PC-3 (cell line): ENCODE data around the gene CCS. TPM values are rescaled to one million over a fixed set of nuclear protein-coding genes. Genes with fewer than 3 reads are reported as not detected.

Experiments used
- ATAC-seq: fragments of 200-7000 bp; cut with Tn5 transposase; 2 replicates; pipeline ENCODE4 v1.9.1; 2020; ENCODE audit warnings: mild to moderate bottlenecking, moderate library complexity
- BruUV-seq: library from RNA; stranded (reverse); fragments of 400-500 nt; replicated peaks from 2 replicates; lab custom pipeline; 2021; lab: Mats Ljungman, UMichigan
- CTCF ChIA-PET: fragments of 300-600 bp; sonication (Branson Sonifier 250); formaldehyde crosslinking; loops from one replicate; lab custom pipeline; 2022; ENCODE audit warnings: antibody characterized with exemption; lab: Charles Lee
- POLR2A ChIA-PET: fragments of 300-600 bp; sonication (Branson Sonifier 250); formaldehyde crosslinking; loops from one replicate; lab custom pipeline; 2022; ENCODE audit warnings: antibody characterized with exemption; ENCODE audit not compliant: unreplicated experiment; lab: Charles Lee
- DNase-seq: peaks from one replicate; pipeline ENCODE4 v3.0.0-alpha.2; 2015
- H2AFZ ChIP-seq: fragments of 300-600 bp; sonication (generic); 2 replicates; pipeline ENCODE4 v1.6.0; 2016; ENCODE audit warnings: antibody characterized with exemption, low read length
- H3F3A ChIP-seq: fragments of 300-600 bp; sonication (generic); one replicate; pipeline ENCODE4 v1.6.0; 2017; ENCODE audit warnings: antibody characterized with exemption, low read length, control low read depth, mild to moderate bottlenecking; ENCODE audit not compliant: unreplicated experiment
- H3K27ac ChIP-seq: fragments of 300-600 bp; sonication (generic); 2 replicates; pipeline ENCODE4 v1.5.1; 2016; ENCODE audit warnings: mild to moderate bottlenecking, low read length
- H3K27me3 ChIP-seq: fragments of 300-600 bp; sonication (generic); 2 replicates; pipeline ENCODE4 v1.6.1; 2016; ENCODE audit warnings: low read length, mixed read lengths
- H3K36me3 ChIP-seq: fragments of 300-600 bp; sonication (generic); 2 replicates; pipeline ENCODE4 v1.6.1; 2016; ENCODE audit warnings: low read depth, mixed run types, low read length, mixed read lengths
- H3K4me1 ChIP-seq: fragments of 300-600 bp; sonication (generic); 2 replicates; pipeline ENCODE4 v1.5.1; 2016; ENCODE audit warnings: low read length; ENCODE audit not compliant: insufficient read depth
- H3K4me2 ChIP-seq: fragments of 300-600 bp; sonication (generic); 2 replicates; pipeline ENCODE4 v1.6.0; 2016; ENCODE audit warnings: low read length
- H3K4me3 ChIP-seq: fragments of 300-600 bp; sonication (generic); 2 replicates; pipeline ENCODE4 v1.5.1; 2016; ENCODE audit warnings: mild to moderate bottlenecking, low read length, mixed read lengths
- H3K79me2 ChIP-seq: fragments of 300-600 bp; sonication (generic); 2 replicates; pipeline ENCODE4 v1.6.1; 2017; ENCODE audit warnings: low read length, mixed read lengths
- H3K9ac ChIP-seq: fragments of 300-600 bp; sonication (generic); 2 replicates; pipeline ENCODE4 v1.6.0; 2016; ENCODE audit warnings: mild to moderate bottlenecking, low read length
- H3K9me2 ChIP-seq: fragments of 300-600 bp; sonication (generic); replicated peaks from 2 replicates; pipeline ENCODE4 v1.6.1; 2016; ENCODE audit warnings: mixed run types, low read length, mixed read lengths
- H3K9me3 ChIP-seq: fragments of 300-600 bp; sonication (generic); 2 replicates; pipeline ENCODE4 v1.6.1; 2016; ENCODE audit warnings: low read length, mixed read lengths
- H4K20me1 ChIP-seq: fragments of 300-600 bp; sonication (generic); 2 replicates; pipeline ENCODE4 v1.6.1; 2016; ENCODE audit warnings: low read length, mixed read lengths
- CTCF ChIP-seq: fragments of 300-600 bp; sonication (generic); conservative IDR thresholded peaks from 2 replicates; pipeline ENCODE4 v1.5.1; 2017; ENCODE audit warnings: antibody characterized with exemption, low read depth, mild to moderate bottlenecking, low read length
- EZH2 ChIP-seq: fragments of 300-600 bp; sonication (generic); IDR thresholded peaks from one replicate; pipeline ENCODE4 v1.6.1; 2017; ENCODE audit warnings: antibody characterized with exemption, mild to moderate bottlenecking, low read length; ENCODE audit not compliant: unreplicated experiment
- EZH2phosphoT487 ChIP-seq: fragments of 300-600 bp; sonication (generic); IDR thresholded peaks from 2 replicates; pipeline ENCODE4 v1.6.1; 2018; ENCODE audit warnings: mild to moderate bottlenecking, antibody characterized with exemption, low read length, borderline replicate concordance
- intact Hi-C: fragments of 100-400 bp; cut with micrococcal nuclease; formaldehyde crosslinking; loops from 2 replicates; pipeline ENCODE4 v1.9.0; 2023
- total RNA-seq: library from RNA; depleted of rRNA; stranded (reverse); fragments of >200 nt; gene quantifications from 2 replicates; pipeline ENCODE4 v1.2.3, GENCODE V29; 2014

Gene CCS
- total RNA-seq, 1 experiment from 2014 or later: 43.8 TPM

- no TSS peak for BruUV-seq
- no peak overlapping the region for H3K4me3 ChIP-seq
- H3K27me3 ChIP-seq: no peaks in the 10 kb centered on the region
- intact Hi-C loops: no loop called here
- no peaks in the 10 kb centered on the region for H3K9me2 ChIP-seq
- no peaks in the 10 kb centered on the region for H3F3A ChIP-seq
- ChIA-PET POLR2A (no interaction called here), CTCF (no interaction called here)
- no peaks in the 10 kb centered on the region for H3K4me1 ChIP-seq
- no peak overlapping the region for H3K4me2 ChIP-seq
- H3K79me2 ChIP-seq: no peaks in the 10 kb centered on the region
- no peaks in the 10 kb centered on the region for H4K20me1 ChIP-seq
- H3K9ac ChIP-seq: no peak overlapping the region
- no peaks in the 10 kb centered on the region for H3K36me3 ChIP-seq
- no peak for DNase-seq
- no peak for ATAC-seq
- no peak overlapping the region for H3K27ac ChIP-seq
- TF ChIP-seq EZH2phosphoT487 (no peak), CTCF (no peak), EZH2 (no peak)
- H3K9me3 ChIP-seq: no peaks in the 10 kb centered on the region
- no peak overlapping the region for H2AFZ ChIP-seq
Observed at GRCh38 chr11:66554602-66555001, 38.4 kb upstream of the CCS start.

GRCh38 chr11:66555416-66555815 lies 37.6 kb upstream of the CCS start:
- DNase-seq (no peak), ATAC-seq (no peak)
- Histone ChIP-seq H2AFZ (no peak overlapping the region), H3K27me3 (no peaks in the 10 kb centered on the region), H3K4me3 (no peak overlapping the region), H3K36me3 (no peaks in the 10 kb centered on the region), H3K9me3 (no peaks in the 10 kb centered on the region), H3K9me2 (no peaks in the 10 kb centered on the region), H3K79me2 (no peaks in the 10 kb centered on the region), H3K9ac (no peak overlapping the region), H3K4me1 (no peaks in the 10 kb centered on the region), H3F3A (no peaks in the 10 kb centered on the region), H3K4me2 (no peak overlapping the region), H3K27ac (no peak overlapping the region), H4K20me1 (no peaks in the 10 kb centered on the region)
- no peak for TF ChIP-seq EZH2phosphoT487
- TF ChIP-seq CTCF: no peak
- no peak for TF ChIP-seq EZH2
- intact Hi-C loops: no loop called here
- CTCF ChIA-PET: no interaction called here
- POLR2A ChIA-PET: no interaction called here
- BruUV-seq: no TSS peak

- POLR2A ChIA-PET: no interaction called here
- TF ChIP-seq CTCF (no peak), EZH2phosphoT487 (no peak), EZH2 (no peak)
Observed at GRCh38 chr11:66556086-66556485, 36.9 kb upstream of the CCS start.

More at GRCh38 chr11:66556086-66556485, 36.9 kb upstream of the CCS start:
- Histone ChIP-seq H3K4me1 (no peaks in the 10 kb centered on the region), H3F3A (no peaks in the 10 kb centered on the region), H3K79me2 (no peaks in the 10 kb centered on the region), H3K4me3 (no peak overlapping the region), H4K20me1 (no peaks in the 10 kb centered on the region), H3K9me2 (no peaks in the 10 kb centered on the region), H3K9ac (no peak overlapping the region), H3K27ac (no peak overlapping the region), H3K4me2 (no peak overlapping the region), H3K27me3 (no peaks in the 10 kb centered on the region), H2AFZ (no peak overlapping the region), H3K9me3 (no peaks in the 10 kb centered on the region), H3K36me3 (no peaks in the 10 kb centered on the region)
- intact Hi-C loops: no loop called here
- CTCF ChIA-PET: no interaction called here
- BruUV-seq: no TSS peak
- DNase-seq: no peak
- ATAC-seq: no peak
